Testis (tissue), 3 donors: ENCODE measurements around the gene SEC11A. TPM values are rescaled to one million over a fixed set of nuclear protein-coding genes. Genes with fewer than 3 reads are reported as not detected.

Experiments used
- DNase-seq: peaks from one replicate; pipeline ENCODE4 v3.0.0-alpha.2; 2019
- H3K27ac ChIP-seq, 2 donors: fragments of 200-600 bp; sonication (generic); one replicate each; pipeline ENCODE4 v1.5.1; 2019
- H3K27me3 ChIP-seq: fragments of 200-600 bp; sonication (generic); one replicate; pipeline ENCODE4 v1.5.1; 2019
- H3K36me3 ChIP-seq: fragments of 200-600 bp; sonication (generic); one replicate; pipeline ENCODE4 v1.5.1; 2017; ENCODE audit warnings: low read depth; ENCODE audit errors: missing control alignments
- H3K4me1 ChIP-seq: fragments of 200-600 bp; sonication (generic); one replicate; pipeline ENCODE4 v1.5.1; 2019
- H3K4me3 ChIP-seq, 2 donors: fragments of 200-600 bp; sonication (generic); one replicate each; pipeline ENCODE4 v1.5.1; 2017 to 2019
- H3K9me3 ChIP-seq: fragments of 200-600 bp; sonication (generic); one replicate; pipeline ENCODE4 v1.5.1; 2017
- CTCF ChIP-seq, 3 experiments: fragments of 450-650 bp in 2 of 3; fragments of 200-600 bp in 1 of 3; sonication (generic) in 1 of 3; IDR thresholded peaks; one replicate each; pipeline ENCODE4 v1.5.1; 2016 to 2019; ENCODE audit warnings: antibody characterized with exemption in 3 of 3, mild to moderate bottlenecking in 2 of 3, moderate library complexity in 1 of 3
- POLR2A ChIP-seq: fragments of 450-650 bp; IDR thresholded peaks from one replicate; pipeline ENCODE4 v1.6.1; 2017; ENCODE audit warnings: antibody characterized with exemption, mild to moderate bottlenecking, moderate library complexity
- WGBS, 2 donors: methylation state at CpG; one replicate each; pipeline ENCODE4 v1.1.5; 2018; 5-methylcytosine and 5-hydroxymethylcytosine counted together
- intact Hi-C: fragments of 100-400 bp; cut with DNase I; formaldehyde crosslinking; loops from one replicate; pipeline ENCODE4 v1.15.1; 2023; ENCODE audit warnings: low total_unique reads
- polyA plus RNA-seq: library from polyadenylated mRNA; stranded (reverse); fragments of 350-450 nt; fragmentation: Illumina TruSeq; extraction: RNeasy Lipid Tissue Mini Kit (QIAGEN cat#74804); gene quantifications from one replicate; pipeline ENCODE4 v1.2.3, GENCODE V29; 2014; ENCODE audit warnings: low read depth, low replicate concordance; ENCODE audit not compliant: insufficient read depth
- total RNA-seq, 2 donors: library from RNA; depleted of rRNA; stranded (reverse); fragments of >200 nt; gene quantifications; one replicate each; pipeline ENCODE4 v1.2.3, GENCODE V29; 2016

Gene SEC11A
- total and polyA plus RNA-seq, 3 donors from 2014 or later: 67.7 to 121 (median 88.9) TPM

- Histone ChIP-seq H3K4me3 (no peak overlapping the region), H3K27me3 (no peaks in the 10 kb centered on the region), H3K4me1 (peaks cover 18% of the 10 kb centered on the region), H3K27ac (no peak overlapping the region), H3K9me3 (no peaks in the 10 kb centered on the region), H3K36me3 (no peaks in the 10 kb centered on the region)
- no peak for DNase-seq
- intact Hi-C loops: no loop called here
- WGBS, 2 donors: 76 to 89% methylated on average over 3 of the region's 3 CpGs
- TF ChIP-seq POLR2A (no peak), CTCF (IDR thresholded peaks at IDR 0.05) (no peak)
These were observed 47.1 kb upstream of the SEC11A start for GRCh38 chr15:84762840-84763572.

- no peak overlapping the region for H3K4me3 ChIP-seq
- H3K27ac ChIP-seq: no peak overlapping the region
- intact Hi-C loops: no loop called here
- H3K9me3 ChIP-seq: no peaks in the 10 kb centered on the region
- H3K27me3 ChIP-seq: no peaks in the 10 kb centered on the region
- DNase-seq: no peak
- peaks cover 18% of the 10 kb centered on the region for H3K4me1 ChIP-seq
- TF ChIP-seq POLR2A (no peak), CTCF (IDR thresholded peaks at IDR 0.05) (no peak)
- no peaks in the 10 kb centered on the region for H3K36me3 ChIP-seq
- WGBS, 2 donors: 42 to 45% methylated on average over 4 of the region's 4 CpGs
These were observed 45.7 kb upstream of the SEC11A start for GRCh38 chr15:84761607-84762131.

GRCh38 chr15:84760219-84760618 lies 44.3 kb upstream of the SEC11A start:
- intact Hi-C loops: no loop called here
- WGBS, 2 donors: 94 to 95% methylated on average over 1 of the region's 1 CpG
- no peaks in the 10 kb centered on the region for H3K27me3 ChIP-seq
- H3K9me3 ChIP-seq: no peaks in the 10 kb centered on the region
- H3K4me1 ChIP-seq: peaks cover 18% of the 10 kb centered on the region
- DNase-seq: no peak
- H3K4me3 ChIP-seq: no peak overlapping the region
- TF ChIP-seq POLR2A (no peak), CTCF (IDR thresholded peaks at IDR 0.05) (no peak)
- no peak overlapping the region for H3K27ac ChIP-seq
- no peaks in the 10 kb centered on the region for H3K36me3 ChIP-seq

GRCh38 chr15:84759018-84759417 lies 43.1 kb upstream of the SEC11A start:
- Histone ChIP-seq H3K4me3 (no peak overlapping the region), H3K36me3 (no peaks in the 10 kb centered on the region), H3K9me3 (no peaks in the 10 kb centered on the region), H3K27ac (no peak overlapping the region), H3K27me3 (no peaks in the 10 kb centered on the region), H3K4me1 (peaks cover 18% of the 10 kb centered on the region)
- TF ChIP-seq CTCF (IDR thresholded peaks at IDR 0.05) (no peak), POLR2A (no peak)
- intact Hi-C loops: no loop called here
- no peak for DNase-seq
- 93 to 100% methylated on average over 1 of the region's 1 CpG for WGBS, 2 donors
